Heart left ventricle (tissue), 13 donors: ENCODE data around the gene ZNF711.

Experiments used
- CTCF ChIP-seq, 12 donors: fragments of 200-600 bp; sonication (generic) in 4 of 12; IDR thresholded peaks; one replicate each; pipeline versions ENCODE4 v1.5.0 to v1.8.0; 2018 to 2022; ENCODE audit warnings: antibody characterized with exemption in 12 of 12, mild to moderate bottlenecking in 5 of 12
- POLR2A ChIP-seq, 2 donors: fragments of 450-650 bp; IDR thresholded peaks; one replicate each; pipeline ENCODE4 v1.6.1; 2017; ENCODE audit warnings: antibody characterized with exemption in 2 of 2, mild to moderate bottlenecking in 2 of 2, moderate library complexity in 2 of 2
- donor health status: ischemic (EF 13 %, LVEDD 7.1; RV severe dilation, severe dysfunction).
- donor health status: DM: no; HTN: yes; CAD: no.
- donor health status: DM: no; HTN: no; CAD: no.
- donor health status: ischemic (EF 25% LVEDD 6.9; RV normal size, moderate dysfunction).
- donor health status: ischemic (EF 25% LVEDD 5.7; RV mildly dilated, moderate dysfunction).
- donor health status: ischemic (EF 35%, LVEDD 5.7; RV mildly dilated, moderate dysfunction).
- donor health status: nonischemic (EF 11% LVEDD 7.7; RV severe dilation, severe dysfunction).
- donor health status: DM: yes; HTN: yes; CAD: no.
- donor health status: PGD.
- donor health status: ischemic (EF 29% LVEDD 5.4; RV normal size, mild dysfunction).
- donor health status: nonischemic (EF 23%, LVEDD 6.1; RV moderate dilation, normal function).

GRCh38 chrX:85303544-85303943 is 59.8 kb downstream of the ZNF711 start:
- TF ChIP-seq CTCF (IDR thresholded peaks at IDR 0.05) (no peak), POLR2A (IDR thresholded peaks at IDR 0.05) (no peak)
